ENCODE data around the gene SLC5A10.

GRCh38 chr17:18964018-18964351 lies 12.0 kb downstream of the SLC5A10 start:
- TF ChIP-seq, protein P1, sequence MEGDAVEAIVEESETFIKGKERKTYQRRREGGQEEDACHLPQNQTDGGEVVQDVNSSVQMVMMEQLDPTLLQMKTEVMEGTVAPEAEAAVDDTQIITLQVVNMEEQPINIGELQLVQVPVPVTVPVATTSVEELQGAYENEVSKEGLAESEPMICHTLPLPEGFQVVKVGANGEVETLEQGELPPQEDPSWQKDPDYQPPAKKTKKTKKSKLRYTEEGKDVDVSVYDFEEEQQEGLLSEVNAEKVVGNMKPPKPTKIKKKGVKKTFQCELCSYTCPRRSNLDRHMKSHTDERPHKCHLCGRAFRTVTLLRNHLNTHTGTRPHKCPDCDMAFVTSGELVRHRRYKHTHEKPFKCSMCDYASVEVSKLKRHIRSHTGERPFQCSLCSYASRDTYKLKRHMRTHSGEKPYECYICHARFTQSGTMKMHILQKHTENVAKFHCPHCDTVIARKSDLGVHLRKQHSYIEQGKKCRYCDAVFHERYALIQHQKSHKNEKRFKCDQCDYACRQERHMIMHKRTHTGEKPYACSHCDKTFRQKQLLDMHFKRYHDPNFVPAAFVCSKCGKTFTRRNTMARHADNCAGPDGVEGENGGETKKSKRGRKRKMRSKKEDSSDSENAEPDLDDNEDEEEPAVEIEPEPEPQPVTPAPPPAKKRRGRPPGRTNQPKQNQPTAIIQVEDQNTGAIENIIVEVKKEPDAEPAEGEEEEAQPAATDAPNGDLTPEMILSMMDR (IDR thresholded peaks at IDR 0.05), result no peak
- TF ChIP-seq EP300 (IDR thresholded peaks at IDR 0.05) (no peak), POLR2A (IDR thresholded peaks at IDR 0.05) (no peak)
